ENCODE data around the gene PHF5A. TPM values are rescaled to one million over a fixed set of nuclear protein-coding genes. Genes with fewer than 3 reads are reported as not detected.

The PHF5A gene
- total and polyA plus RNA-seq, 7 experiments from 2014 or later, result 22.4 to 63.9 (median 31.8) TPM

DNA sequence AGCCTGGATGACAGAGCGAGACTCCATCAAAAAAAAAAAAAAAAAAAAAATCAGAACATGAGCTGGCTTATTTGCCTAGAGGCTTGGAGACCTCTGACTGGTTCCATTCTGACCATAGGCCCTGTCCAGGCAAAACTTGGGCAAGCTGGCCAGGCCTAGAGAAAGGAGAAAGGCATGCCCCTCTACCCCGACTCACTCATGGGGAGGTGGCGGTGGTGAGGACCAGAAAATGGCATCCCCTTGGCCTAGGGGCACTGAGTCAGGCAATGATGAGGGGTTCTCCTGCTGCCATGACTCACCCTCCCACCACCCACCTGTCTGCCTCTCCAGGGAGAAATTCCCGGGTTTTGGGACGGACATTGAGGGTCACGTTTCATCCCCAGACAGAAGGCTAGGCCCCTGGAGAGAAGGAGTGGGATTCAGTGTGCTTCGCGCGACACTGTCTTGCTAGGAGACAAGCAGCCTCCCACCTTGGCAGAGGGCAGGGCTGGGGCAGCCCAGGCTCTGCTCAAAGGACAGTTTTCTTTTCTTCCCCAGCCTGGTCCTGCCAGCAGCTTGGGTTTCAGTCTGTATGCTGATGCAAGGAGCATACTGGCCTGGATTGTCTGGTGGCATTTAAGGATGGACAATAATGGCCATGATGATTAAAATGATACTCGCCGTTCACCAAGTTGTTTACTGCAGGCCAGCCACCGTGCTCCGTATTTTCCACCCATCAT, 39.1 kb downstream of the PHF5A start:
- Histone ChIP-seq H3K4me1 (ENCODE audit: control insufficient read depth in 2 of 2, insufficient read depth in 2 of 2, low read length in 2 of 2) (no peaks in the 10 kb centered on the region), H3K9me3 (ENCODE audit: control insufficient read depth in 2 of 3, low read length in 3 of 3) (no peaks in the 10 kb centered on the region), H3K36me3 (ENCODE audit: control insufficient read depth in 2 of 3, insufficient read depth in 3 of 3, low read length in 3 of 3) (peaks cover 0 to 56% (median 7%) of the 10 kb centered on the region in 3 experiments), H3K27ac (ENCODE audit: low read depth, low read length) (no peak overlapping the region), H3K4me3 (ENCODE audit: low read length) (no peak overlapping the region), H3K27me3 (ENCODE audit: control insufficient read depth in 2 of 2, insufficient read depth in 2 of 2, low read length in 2 of 2) (no peaks in the 10 kb centered on the region)
- Mint-ChIP-seq H3K9me3 (no peaks in the 10 kb centered on the region), H3K36me3 (peaks cover 5 to 19% (median 8%) of the 10 kb centered on the region in 5 donors), H3K27ac (peak overlapping the region in 1 of 9 donors; percentile 28), H3K4me3 (no peak overlapping the region), H3K27me3 (no peaks in the 10 kb centered on the region), H3K4me1 (peaks cover 12 to 24% (median 14%) of the 10 kb centered on the region in 7 donors)
- ATAC-seq, result no peak
- ChIA-PET CTCF (no interaction called here), POLR2A (interaction anchor here (0.8 to 1.8 kb wide), 4 partner anchors 8 to 35 kb away, joined by 3 to 6 read pairs (median 3); partner anchors contain the start of gene TOB2)
- intact Hi-C loops (cut with micrococcal nuclease), result no loop called here
- no peak for DNase-seq

DNA sequence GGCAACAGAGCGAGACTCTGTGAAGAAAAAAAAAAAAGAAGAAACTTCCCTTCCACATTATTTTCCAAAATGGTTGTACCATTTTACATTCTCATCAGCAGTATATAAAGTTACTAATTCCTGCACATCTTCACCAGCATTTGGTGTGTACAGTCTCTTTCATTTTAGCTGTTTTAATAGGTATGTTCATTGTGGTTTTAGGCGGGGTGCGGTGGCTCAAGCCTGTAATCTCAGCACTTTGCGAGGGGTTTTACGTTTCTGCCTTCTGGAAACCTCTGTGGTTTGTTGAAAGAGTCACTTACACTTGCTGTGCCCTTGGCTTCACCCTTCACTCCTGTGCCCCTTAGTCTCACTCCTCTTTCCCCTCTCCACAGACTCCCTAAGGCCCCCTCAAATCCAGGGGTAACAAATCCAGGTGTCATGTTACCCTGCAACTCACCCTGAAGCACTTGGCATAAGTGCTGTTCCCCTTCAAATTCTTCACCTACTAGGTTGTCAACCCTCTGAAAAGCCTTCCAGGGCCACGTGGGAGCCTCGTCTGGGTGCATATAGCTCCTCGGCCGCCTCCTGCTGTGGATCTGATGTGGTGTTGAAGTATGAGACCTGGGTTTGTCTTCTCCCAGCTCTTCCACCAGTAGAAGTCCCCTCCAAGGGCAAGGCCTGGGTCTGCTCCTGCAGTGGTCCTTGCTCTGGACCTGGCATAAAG, 42.7 kb downstream of the PHF5A start:
- H3K27ac ChIP-seq (ENCODE audit: low read depth, low read length), result peak overlapping the region; percentile 49

DNA sequence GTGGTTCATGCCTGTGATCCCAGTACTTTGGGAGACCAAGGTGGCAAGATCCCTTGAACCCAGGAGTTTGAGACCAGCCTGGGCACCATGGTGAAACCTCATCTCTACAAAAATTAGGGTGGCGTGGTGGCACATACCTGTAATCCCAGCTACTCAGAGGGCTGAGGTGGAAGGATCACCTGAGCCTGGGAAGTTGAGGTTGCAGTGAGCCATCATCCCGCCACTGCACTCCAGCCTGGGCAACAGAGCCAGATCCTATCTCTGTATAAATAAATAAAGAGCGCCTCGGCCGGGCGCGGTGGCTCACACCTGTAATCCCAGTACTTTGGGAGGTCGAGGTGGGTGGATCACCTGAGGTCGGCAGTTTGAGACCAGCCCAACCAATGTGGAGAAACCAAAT, 49.8 kb downstream of the PHF5A start:
- Mint-ChIP-seq H3K27me3 (no peaks in the 10 kb centered on the region), H3K4me3 (no peak overlapping the region), H3K27ac (peak overlapping the region in 3 of 9 donors; percentile 21 to 62 (median 33)), H3K4me1 (peaks cover 8 to 26% (median 23%) of the 10 kb centered on the region in 7 donors), H3K9me3 (no peaks in the 10 kb centered on the region), H3K36me3 (peaks cover 0 to 5% (median 0%) of the 10 kb centered on the region in 5 donors)
- POLR2A ChIA-PET, result interaction anchor here (1.2 to 2.1 kb wide), 3 partner anchors 10 to 27 kb away, joined by 3 to 11 read pairs (median 3); no protein-coding TSS in a partner anchor
- no peaks in the 10 kb centered on the region for H3K27me3 ChIP-seq (ENCODE audit: control insufficient read depth in 2 of 2, insufficient read depth in 2 of 2, low read length in 2 of 2)
- H3K4me3 ChIP-seq (ENCODE audit: low read length), result no peak overlapping the region
- intact Hi-C loops (cut with micrococcal nuclease), result no loop called here
- ATAC-seq (no peak), DNase-seq (no peak)
- H3K27ac ChIP-seq (ENCODE audit: low read depth, low read length), result no peak overlapping the region
- H3K9me3 ChIP-seq (ENCODE audit: control insufficient read depth in 2 of 3, low read length in 3 of 3), result no peaks in the 10 kb centered on the region
- CTCF ChIA-PET, result interaction anchor here (0.8 kb wide), 1 partner anchor 106 kb away, joined by 3 read pairs; no protein-coding TSS in a partner anchor
- peaks cover 11 to 13% of the 10 kb centered on the region in 2 donors for H3K4me1 ChIP-seq (ENCODE audit: control insufficient read depth in 2 of 2, insufficient read depth in 2 of 2, low read length in 2 of 2)
- H3K36me3 ChIP-seq (ENCODE audit: control insufficient read depth in 2 of 3, insufficient read depth in 3 of 3, low read length in 3 of 3), result peaks cover 0 to 14% (median 0%) of the 10 kb centered on the region in 3 experiments

More for the DNA sequence above, 42.7 kb downstream of the PHF5A start:
- Mint-ChIP-seq H3K4me3 (peak overlapping the region in 6 of 10 donors; percentile 8 to 61 (median 34)), H3K4me1 (peaks cover 12 to 17% (median 13%) of the 10 kb centered on the region in 7 donors), H3K27ac (peak overlapping the region; percentile 13 to 91 (median 76)), H3K36me3 (peaks cover 0 to 14% (median 4%) of the 10 kb centered on the region in 5 donors), H3K9me3 (no peaks in the 10 kb centered on the region), H3K27me3 (no peaks in the 10 kb centered on the region)
- ATAC-seq (peak; percentile 75), DNase-seq (peak in 3 of 9 donors; percentile 4 to 31 (median 12))
- Histone ChIP-seq H3K27me3 (ENCODE audit: control insufficient read depth in 2 of 2, insufficient read depth in 2 of 2, low read length in 2 of 2) (no peaks in the 10 kb centered on the region), H3K4me1 (ENCODE audit: control insufficient read depth in 2 of 2, insufficient read depth in 2 of 2, low read length in 2 of 2) (no peaks in the 10 kb centered on the region), H3K9me3 (ENCODE audit: control insufficient read depth in 2 of 3, low read length in 3 of 3) (no peaks in the 10 kb centered on the region), H3K36me3 (ENCODE audit: control insufficient read depth in 2 of 3, insufficient read depth in 3 of 3, low read length in 3 of 3) (peaks cover 0 to 51% (median 7%) of the 10 kb centered on the region in 3 experiments), H3K4me3 (ENCODE audit: low read length) (no peak overlapping the region)
- ChIA-PET CTCF (interaction anchor here (0.8 kb wide), 1 partner anchor 22 kb away, joined by 3 read pairs; no protein-coding TSS in a partner anchor), POLR2A (interaction anchor here (1.1 to 1.2 kb wide), 2 partner anchors 19 to 22 kb away, joined by 3 read pairs; no protein-coding TSS in a partner anchor)
- intact Hi-C loops (cut with micrococcal nuclease), result no loop called here

DNA sequence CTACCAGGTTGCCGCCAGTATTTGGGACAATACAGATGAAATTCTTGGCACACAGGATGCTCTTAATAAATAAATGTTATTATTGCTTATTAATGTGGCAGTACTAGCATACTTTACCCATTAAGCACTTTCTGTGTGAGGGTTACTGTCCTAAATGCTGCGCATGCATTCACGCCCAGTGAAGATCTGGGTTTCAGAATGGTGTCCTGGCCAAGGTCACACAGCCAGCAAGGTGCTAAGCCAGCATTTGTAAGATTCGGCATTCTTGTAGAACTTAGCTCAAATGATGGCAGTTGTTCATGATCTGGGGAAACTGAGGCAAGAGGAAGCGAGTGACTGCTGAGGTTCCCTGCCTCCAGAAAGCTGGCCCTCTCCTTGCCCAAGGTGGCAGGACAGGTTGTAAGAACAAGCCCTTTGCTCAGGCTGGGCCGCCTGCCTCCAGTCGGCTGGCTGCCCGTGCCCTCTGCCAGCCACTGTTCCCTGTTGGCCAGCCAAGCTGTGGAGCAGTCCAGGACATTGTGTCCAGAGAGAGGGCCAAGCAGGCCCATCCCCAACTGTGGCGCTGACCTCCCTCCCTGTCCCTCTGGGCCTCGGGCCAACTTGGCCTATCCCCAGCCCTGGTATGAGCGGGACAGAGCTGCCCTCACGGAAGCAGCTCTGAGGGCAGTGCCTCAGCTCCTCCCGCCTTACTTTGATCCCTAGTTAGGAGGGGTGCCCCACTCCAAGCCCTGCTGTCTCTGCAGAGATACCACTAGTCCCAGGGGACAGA, 50.7 kb downstream of the PHF5A start:
- H3K36me3 Mint-ChIP-seq, result peaks cover 0 to 4% (median 0%) of the 10 kb centered on the region in 5 donors
- Histone ChIP-seq H3K36me3 (ENCODE audit: control insufficient read depth in 2 of 3, insufficient read depth in 3 of 3, low read length in 3 of 3) (peaks cover 0 to 6% (median 0%) of the 10 kb centered on the region in 3 experiments), H3K4me1 (ENCODE audit: control insufficient read depth in 2 of 2, insufficient read depth in 2 of 2, low read length in 2 of 2) (peaks cover 12 to 16% of the 10 kb centered on the region in 2 donors), H3K9me3 (ENCODE audit: control insufficient read depth in 2 of 3, low read length in 3 of 3) (no peaks in the 10 kb centered on the region), H3K27ac (ENCODE audit: low read depth, low read length) (no peak overlapping the region), H3K4me3 (ENCODE audit: low read length) (no peak overlapping the region), H3K27me3 (ENCODE audit: control insufficient read depth in 2 of 2, insufficient read depth in 2 of 2, low read length in 2 of 2) (no peaks in the 10 kb centered on the region)
- no peak overlapping the region for H3K4me3 Mint-ChIP-seq
- no peak for ATAC-seq
- no peaks in the 10 kb centered on the region for H3K27me3 Mint-ChIP-seq
- CTCF ChIA-PET, result interaction anchor here (0.6 to 0.8 kb wide), 2 partner anchors 107 to 138 kb away, joined by 3 to 4 read pairs; no protein-coding TSS in a partner anchor
- no peaks in the 10 kb centered on the region for H3K9me3 Mint-ChIP-seq
- DNase-seq, result no peak
- peaks cover 8 to 26% (median 23%) of the 10 kb centered on the region in 7 donors for H3K4me1 Mint-ChIP-seq
- POLR2A ChIA-PET, result interaction anchor here (1.2 to 2.1 kb wide), 3 partner anchors 11 to 28 kb away, joined by 3 to 11 read pairs (median 3); no protein-coding TSS in a partner anchor
- peak overlapping the region in 3 of 9 donors; percentile 21 to 62 (median 33) for H3K27ac Mint-ChIP-seq
- intact Hi-C loops (cut with micrococcal nuclease), result no loop called here

DNA sequence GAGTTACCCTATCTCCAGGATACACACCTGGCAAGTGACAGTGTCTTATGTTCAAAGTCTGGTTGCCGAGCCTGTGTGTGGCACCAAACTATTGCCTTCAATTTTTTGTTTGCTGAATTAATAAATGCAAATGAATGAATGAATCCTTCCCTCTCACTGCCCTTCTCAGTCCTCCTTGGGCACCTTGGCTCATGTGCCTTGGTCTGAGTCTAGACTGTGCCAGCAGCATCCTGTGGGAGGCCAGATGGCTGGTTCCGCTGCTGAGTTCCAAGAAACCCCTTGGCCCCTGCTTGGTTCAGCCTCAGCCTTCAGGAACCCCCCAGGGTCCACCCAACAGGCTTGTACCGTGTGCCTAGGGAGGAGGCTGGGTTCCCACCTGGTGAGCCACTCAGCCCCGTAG, 52.9 kb downstream of the PHF5A start:
- POLR2A ChIA-PET, result no interaction called here
- H3K4me1 Mint-ChIP-seq, result peaks cover 19 to 45% (median 31%) of the 10 kb centered on the region in 7 donors
- no peak for ATAC-seq

More for the DNA sequence above, 52.9 kb downstream of the PHF5A start:
- no peaks in the 10 kb centered on the region for H3K9me3 ChIP-seq (ENCODE audit: control insufficient read depth in 2 of 3, low read length in 3 of 3)
- no peaks in the 10 kb centered on the region for H3K27me3 ChIP-seq (ENCODE audit: control insufficient read depth in 2 of 2, insufficient read depth in 2 of 2, low read length in 2 of 2)
- Mint-ChIP-seq H3K4me3 (peak overlapping the region; percentile 71 to 98 (median 95)), H3K36me3 (peaks cover 0 to 4% (median 0%) of the 10 kb centered on the region in 5 donors), H3K27me3 (no peaks in the 10 kb centered on the region), H3K27ac (peak overlapping the region in 8 of 9 donors; percentile 38 to 99 (median 64)), H3K9me3 (no peaks in the 10 kb centered on the region)
- peak overlapping the region; percentile 14 for H3K4me3 ChIP-seq (ENCODE audit: low read length)
- CTCF ChIA-PET, result no interaction called here
- peaks cover 0 to 3% (median 0%) of the 10 kb centered on the region in 3 experiments for H3K36me3 ChIP-seq (ENCODE audit: control insufficient read depth in 2 of 3, insufficient read depth in 3 of 3, low read length in 3 of 3)
- H3K4me1 ChIP-seq (ENCODE audit: control insufficient read depth in 2 of 2, insufficient read depth in 2 of 2, low read length in 2 of 2), result peaks cover 26 to 30% of the 10 kb centered on the region in 2 donors
- intact Hi-C loops (cut with micrococcal nuclease), result no loop called here
- peak overlapping the region; percentile 100 for H3K27ac ChIP-seq (ENCODE audit: low read depth, low read length)
- DNase-seq, result no peak
